ENCODE measurements around the gene KIAA1755.

The KIAA1755 gene

GRCh38 chr20:38260378-38261053 lies at the start of gene KIAA1755:
KIAA1755 (minus strand) TSS chr20:38260735; CDS start chr20:38260500, 235 bp downstream.
- Mint-ChIP-seq H3K9me3 (ENCODE audit: low read depth) (no peaks in the 10 kb centered on the region), H3K27ac (no peak within 1 kb of the TSS), H3K4me1 (ENCODE audit: low read depth) (peaks cover 5% of the 10 kb centered on the region), H3K27me3 (peaks cover 29% of the 10 kb centered on the region), H3K4me3 (no peak within 1 kb of the TSS), H3K36me3 (no peaks in the 10 kb centered on the region)

GRCh38 chr20:38308447-38308846 lies 47.9 kb upstream of the KIAA1755 start:
- H3K27me3 Mint-ChIP-seq = peaks cover 22% of the 10 kb centered on the region
- no peak overlapping the region for H3K27ac Mint-ChIP-seq
- H3K36me3 Mint-ChIP-seq = no peaks in the 10 kb centered on the region
- H3K9me3 Mint-ChIP-seq (ENCODE audit: low read depth) = no peaks in the 10 kb centered on the region
- peaks cover 8% of the 10 kb centered on the region for H3K4me1 Mint-ChIP-seq (ENCODE audit: low read depth)
- no peak overlapping the region for H3K4me3 Mint-ChIP-seq

GRCh38 chr20:38308047-38308438 lies 47.5 kb upstream of the KIAA1755 start:
- Mint-ChIP-seq H3K27ac (no peak overlapping the region), H3K4me1 (ENCODE audit: low read depth) (peaks cover 12% of the 10 kb centered on the region), H3K36me3 (no peaks in the 10 kb centered on the region), H3K27me3 (peaks cover 26% of the 10 kb centered on the region), H3K9me3 (ENCODE audit: low read depth) (no peaks in the 10 kb centered on the region), H3K4me3 (no peak overlapping the region)

GRCh38 chr20:38307371-38308046 lies 47.0 kb upstream of the KIAA1755 start:
- Mint-ChIP-seq H3K4me1 (ENCODE audit: low read depth) (peaks cover 15% of the 10 kb centered on the region), H3K36me3 (no peaks in the 10 kb centered on the region), H3K9me3 (ENCODE audit: low read depth) (no peaks in the 10 kb centered on the region), H3K4me3 (no peak overlapping the region), H3K27ac (no peak overlapping the region), H3K27me3 (peaks cover 27% of the 10 kb centered on the region)

- Mint-ChIP-seq H3K27me3 (peaks cover 31% of the 10 kb centered on the region), H3K27ac (no peak overlapping the region), H3K36me3 (no peaks in the 10 kb centered on the region), H3K4me3 (no peak overlapping the region), H3K4me1 (ENCODE audit: low read depth) (peaks cover 15% of the 10 kb centered on the region), H3K9me3 (ENCODE audit: low read depth) (no peaks in the 10 kb centered on the region)
These were observed 45.8 kb upstream of the KIAA1755 start for GRCh38 chr20:38306379-38306778.

GRCh38 chr20:38305541-38305940 lies 45.0 kb upstream of the KIAA1755 start:
- no peak overlapping the region for H3K27ac Mint-ChIP-seq
- H3K9me3 Mint-ChIP-seq (ENCODE audit: low read depth) = no peaks in the 10 kb centered on the region
- peaks cover 27% of the 10 kb centered on the region for H3K27me3 Mint-ChIP-seq
- peaks cover 15% of the 10 kb centered on the region for H3K4me1 Mint-ChIP-seq (ENCODE audit: low read depth)
- H3K36me3 Mint-ChIP-seq = no peaks in the 10 kb centered on the region
- no peak overlapping the region for H3K4me3 Mint-ChIP-seq

- H3K27me3 Mint-ChIP-seq = peaks cover 26% of the 10 kb centered on the region
- no peak overlapping the region for H3K4me3 Mint-ChIP-seq
- H3K36me3 Mint-ChIP-seq = no peaks in the 10 kb centered on the region
- H3K27ac Mint-ChIP-seq = no peak overlapping the region
- H3K4me1 Mint-ChIP-seq (ENCODE audit: low read depth) = peaks cover 15% of the 10 kb centered on the region
- no peaks in the 10 kb centered on the region for H3K9me3 Mint-ChIP-seq (ENCODE audit: low read depth)
These were observed 44.4 kb upstream of the KIAA1755 start for GRCh38 chr20:38304845-38305447.

- H3K4me1 Mint-ChIP-seq (ENCODE audit: low read depth) = peaks cover 15% of the 10 kb centered on the region
- H3K4me3 Mint-ChIP-seq = no peak within 1 kb of the TSS
- peaks cover 26% of the 10 kb centered on the region for H3K27me3 Mint-ChIP-seq
- no peak within 1 kb of the TSS for H3K27ac Mint-ChIP-seq
- no peaks in the 10 kb centered on the region for H3K36me3 Mint-ChIP-seq
- no peaks in the 10 kb centered on the region for H3K9me3 Mint-ChIP-seq (ENCODE audit: low read depth)
These were observed 43.4 kb upstream of the KIAA1755 start, which contains the start of gene BPI for GRCh38 chr20:38303908-38304379. BPI (plus strand) TSS chr20:38304156; CDS start chr20:38304224, 68 bp downstream.

- H3K9me3 Mint-ChIP-seq (ENCODE audit: low read depth) = no peaks in the 10 kb centered on the region
- H3K27ac Mint-ChIP-seq = no peak overlapping the region
- H3K36me3 Mint-ChIP-seq = no peaks in the 10 kb centered on the region
- peaks cover 26% of the 10 kb centered on the region for H3K27me3 Mint-ChIP-seq
- H3K4me1 Mint-ChIP-seq (ENCODE audit: low read depth) = peaks cover 15% of the 10 kb centered on the region
- H3K4me3 Mint-ChIP-seq = no peak overlapping the region
These were observed 42.3 kb upstream of the KIAA1755 start for GRCh38 chr20:38302786-38303185.

GRCh38 chr20:38301309-38301708 lies 40.8 kb upstream of the KIAA1755 start:
- no peaks in the 10 kb centered on the region for H3K36me3 Mint-ChIP-seq
- no peaks in the 10 kb centered on the region for H3K9me3 Mint-ChIP-seq (ENCODE audit: low read depth)
- peaks cover 23% of the 10 kb centered on the region for H3K27me3 Mint-ChIP-seq
- no peak overlapping the region for H3K4me3 Mint-ChIP-seq
- H3K27ac Mint-ChIP-seq = no peak overlapping the region
- H3K4me1 Mint-ChIP-seq (ENCODE audit: low read depth) = peaks cover 15% of the 10 kb centered on the region

GRCh38 chr20:38300438-38300837 lies 39.9 kb upstream of the KIAA1755 start:
- Mint-ChIP-seq H3K9me3 (ENCODE audit: low read depth) (no peaks in the 10 kb centered on the region), H3K4me1 (ENCODE audit: low read depth) (peaks cover 15% of the 10 kb centered on the region), H3K27me3 (peaks cover 22% of the 10 kb centered on the region), H3K27ac (no peak overlapping the region), H3K36me3 (no peaks in the 10 kb centered on the region), H3K4me3 (no peak overlapping the region)

GRCh38 chr20:38299963-38300362 lies 39.4 kb upstream of the KIAA1755 start:
- Mint-ChIP-seq H3K27ac (no peak overlapping the region), H3K4me1 (ENCODE audit: low read depth) (peaks cover 15% of the 10 kb centered on the region), H3K4me3 (no peak overlapping the region), H3K36me3 (no peaks in the 10 kb centered on the region), H3K27me3 (peaks cover 25% of the 10 kb centered on the region), H3K9me3 (ENCODE audit: low read depth) (no peaks in the 10 kb centered on the region)

- Mint-ChIP-seq H3K36me3 (no peaks in the 10 kb centered on the region), H3K4me1 (ENCODE audit: low read depth) (peaks cover 10% of the 10 kb centered on the region), H3K4me3 (no peak overlapping the region), H3K27me3 (peaks cover 23% of the 10 kb centered on the region), H3K27ac (no peak overlapping the region), H3K9me3 (ENCODE audit: low read depth) (no peaks in the 10 kb centered on the region)
These were observed 38.3 kb upstream of the KIAA1755 start for GRCh38 chr20:38298768-38299288.

- H3K4me3 Mint-ChIP-seq = no peak overlapping the region
- H3K36me3 Mint-ChIP-seq = no peaks in the 10 kb centered on the region
- H3K27ac Mint-ChIP-seq = no peak overlapping the region
- peaks cover 17% of the 10 kb centered on the region for H3K27me3 Mint-ChIP-seq
- no peaks in the 10 kb centered on the region for H3K9me3 Mint-ChIP-seq (ENCODE audit: low read depth)
- H3K4me1 Mint-ChIP-seq (ENCODE audit: low read depth) = peaks cover 3% of the 10 kb centered on the region
These were observed 37.6 kb upstream of the KIAA1755 start for GRCh38 chr20:38297916-38298674.
